Measurements from ENCODE around the gene EFCAB6. TPM values are rescaled to one million over a fixed set of nuclear protein-coding genes. Genes with fewer than 3 reads are reported as not detected.

EFCAB6 gene
- total and polyA plus RNA-seq, 4 donors, result 1.7 to 15.4 (median 7.6) TPM

DNA sequence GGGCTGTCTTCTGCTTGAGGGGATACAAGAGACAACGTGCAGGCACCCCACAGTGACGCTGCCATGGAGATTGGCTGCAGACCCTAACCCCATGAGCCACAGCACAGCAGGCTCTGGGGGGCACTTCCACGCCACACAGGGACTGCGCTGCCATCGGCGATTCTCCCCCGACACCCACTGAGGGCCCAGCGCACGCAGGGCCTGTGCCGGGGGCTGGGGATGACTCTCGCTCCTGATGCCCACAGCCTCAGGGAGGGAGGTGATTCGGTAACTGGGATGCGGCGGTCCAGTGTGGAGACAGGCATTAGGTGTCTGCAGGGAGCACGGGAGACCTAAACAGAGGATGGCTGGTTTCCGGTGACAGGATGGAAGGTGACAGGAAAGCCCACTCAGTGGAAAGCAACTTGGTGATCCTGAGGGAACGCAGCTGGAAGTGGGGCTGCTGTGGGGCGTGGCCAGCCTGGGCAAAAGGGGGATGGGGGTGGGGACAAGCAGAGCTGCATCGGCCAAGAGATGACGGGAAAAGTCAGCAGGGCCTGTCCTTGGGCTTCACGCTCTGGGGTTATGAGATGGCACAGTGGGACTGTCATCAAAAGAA is 37.7 kb downstream of the EFCAB6 start:
- no peak overlapping the region for H3K4me3 ChIP-seq
- H3K36me3 ChIP-seq (ENCODE audit: control insufficient read depth in 4 of 4, insufficient read depth in 4 of 4, low read length in 4 of 4), result peaks cover 0 to 4% (median 0%) of the 10 kb centered on the region in 4 donors
- no peaks in the 10 kb centered on the region for H3K9me3 ChIP-seq (ENCODE audit: control insufficient read depth in 4 of 4, insufficient read depth in 3 of 4, low read length in 3 of 4)
- TF ChIP-seq, protein P1, sequence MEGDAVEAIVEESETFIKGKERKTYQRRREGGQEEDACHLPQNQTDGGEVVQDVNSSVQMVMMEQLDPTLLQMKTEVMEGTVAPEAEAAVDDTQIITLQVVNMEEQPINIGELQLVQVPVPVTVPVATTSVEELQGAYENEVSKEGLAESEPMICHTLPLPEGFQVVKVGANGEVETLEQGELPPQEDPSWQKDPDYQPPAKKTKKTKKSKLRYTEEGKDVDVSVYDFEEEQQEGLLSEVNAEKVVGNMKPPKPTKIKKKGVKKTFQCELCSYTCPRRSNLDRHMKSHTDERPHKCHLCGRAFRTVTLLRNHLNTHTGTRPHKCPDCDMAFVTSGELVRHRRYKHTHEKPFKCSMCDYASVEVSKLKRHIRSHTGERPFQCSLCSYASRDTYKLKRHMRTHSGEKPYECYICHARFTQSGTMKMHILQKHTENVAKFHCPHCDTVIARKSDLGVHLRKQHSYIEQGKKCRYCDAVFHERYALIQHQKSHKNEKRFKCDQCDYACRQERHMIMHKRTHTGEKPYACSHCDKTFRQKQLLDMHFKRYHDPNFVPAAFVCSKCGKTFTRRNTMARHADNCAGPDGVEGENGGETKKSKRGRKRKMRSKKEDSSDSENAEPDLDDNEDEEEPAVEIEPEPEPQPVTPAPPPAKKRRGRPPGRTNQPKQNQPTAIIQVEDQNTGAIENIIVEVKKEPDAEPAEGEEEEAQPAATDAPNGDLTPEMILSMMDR (IDR thresholded peaks at IDR 0.05; ENCODE audit: control extremely low read depth, extremely low read depth), result no peak
- H3K9ac ChIP-seq (ENCODE audit: insufficient read depth in 1 of 2, low read length in 2 of 2), result no peak overlapping the region
- H3K27me3 ChIP-seq (ENCODE audit: control insufficient read depth in 3 of 3, insufficient read depth in 3 of 3, low read length in 2 of 3), result no peaks in the 10 kb centered on the region
- H3K27ac ChIP-seq (ENCODE audit: low read depth in 1 of 2, low read length in 1 of 2), result no peak overlapping the region
- ATAC-seq (ENCODE audit: insufficient read depth, low FRiP score) (no peak), DNase-seq (peak; percentile 84 to 92 (median 87))
- WGBS, 2 donors, result 79 to 82% methylated on average over 21 of the region's 21 CpGs
- H3K4me1 ChIP-seq (ENCODE audit: control insufficient read depth in 5 of 5, insufficient read depth in 5 of 5, low read length in 5 of 5), result peaks cover 0 to 23% (median 4%) of the 10 kb centered on the region in 5 donors

DNA sequence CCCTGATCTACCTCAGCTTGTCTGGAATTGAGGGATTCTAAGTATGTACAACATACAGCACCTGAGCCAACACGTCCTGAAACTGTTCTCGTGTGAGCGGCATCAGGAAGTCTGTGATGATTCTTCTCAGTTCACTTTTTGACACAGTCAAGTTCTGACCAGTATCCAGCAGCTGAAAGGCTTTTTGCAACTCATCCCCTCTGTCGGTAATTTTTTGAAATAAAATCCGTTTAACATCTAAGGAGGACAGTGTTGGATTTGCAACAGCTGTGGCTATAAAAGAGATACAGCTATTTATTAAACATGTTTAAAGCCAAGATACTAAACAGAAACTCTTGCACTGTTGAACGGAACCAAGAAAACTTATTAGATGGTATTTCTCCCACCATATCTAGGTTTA is 39.3 kb downstream of the EFCAB6 start:
- Histone ChIP-seq H3K9me3 (ENCODE audit: control insufficient read depth in 4 of 4, insufficient read depth in 3 of 4, low read length in 3 of 4) (no peaks in the 10 kb centered on the region), H3K9ac (ENCODE audit: insufficient read depth in 1 of 2, low read length in 2 of 2) (no peak overlapping the region), H3K36me3 (ENCODE audit: control insufficient read depth in 4 of 4, insufficient read depth in 4 of 4, low read length in 4 of 4) (peaks cover 0 to 4% (median 0%) of the 10 kb centered on the region in 4 donors), H3K27ac (ENCODE audit: low read depth in 1 of 2, low read length in 1 of 2) (no peak overlapping the region), H3K27me3 (ENCODE audit: control insufficient read depth in 3 of 3, insufficient read depth in 3 of 3, low read length in 2 of 3) (no peaks in the 10 kb centered on the region), H3K4me3 (no peak overlapping the region), H3K4me1 (ENCODE audit: control insufficient read depth in 5 of 5, insufficient read depth in 5 of 5, low read length in 5 of 5) (peaks cover 0 to 23% (median 4%) of the 10 kb centered on the region in 5 donors)
- no peak for ATAC-seq (ENCODE audit: insufficient read depth, low FRiP score)
- peak in 2 of 3 donors; percentile 6 to 57 for DNase-seq
- TF ChIP-seq, protein P1 (IDR thresholded peaks at IDR 0.05; ENCODE audit: control extremely low read depth, extremely low read depth), result no peak
- WGBS, 2 donors, result 84% methylated on average over 6 of the region's 6 CpGs

DNA sequence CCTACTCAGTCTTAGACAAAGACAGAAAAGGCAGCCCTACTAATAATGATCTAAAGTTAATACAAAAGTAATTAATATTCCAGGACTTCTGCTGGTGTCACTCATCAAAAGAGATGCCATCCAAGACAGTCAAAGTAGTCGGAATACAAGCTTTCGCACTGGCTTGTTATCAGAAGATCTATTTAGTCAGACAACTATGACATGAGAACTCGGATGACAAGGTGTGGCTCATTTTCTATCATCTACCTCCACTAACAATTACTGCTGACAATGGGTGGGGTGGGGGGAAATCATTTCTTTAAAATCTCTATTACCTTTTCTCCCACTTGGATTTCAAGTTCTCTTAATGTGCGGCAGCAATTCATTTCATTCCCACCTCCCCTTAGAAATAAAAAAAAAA is 56.7 kb downstream of the EFCAB6 start:
- Histone ChIP-seq H3K27ac (ENCODE audit: low read depth in 1 of 2, low read length in 1 of 2) (no peak overlapping the region), H3K4me1 (ENCODE audit: control insufficient read depth in 5 of 5, insufficient read depth in 5 of 5, low read length in 5 of 5) (no peaks in the 10 kb centered on the region), H3K4me3 (no peak overlapping the region), H3K9me3 (ENCODE audit: control insufficient read depth in 4 of 4, insufficient read depth in 3 of 4, low read length in 3 of 4) (no peaks in the 10 kb centered on the region), H3K9ac (ENCODE audit: insufficient read depth in 1 of 2, low read length in 2 of 2) (no peak overlapping the region), H3K36me3 (ENCODE audit: control insufficient read depth in 4 of 4, insufficient read depth in 4 of 4, low read length in 4 of 4) (no peaks in the 10 kb centered on the region), H3K27me3 (ENCODE audit: control insufficient read depth in 3 of 3, insufficient read depth in 3 of 3, low read length in 2 of 3) (no peaks in the 10 kb centered on the region)
- TF ChIP-seq, protein P1 (IDR thresholded peaks at IDR 0.05; ENCODE audit: control extremely low read depth, extremely low read depth), result no peak
- ATAC-seq (ENCODE audit: insufficient read depth, low FRiP score), result no peak
- no peak for DNase-seq
- 92 to 94% methylated on average over 4 of the region's 4 CpGs for WGBS, 2 donors

DNA sequence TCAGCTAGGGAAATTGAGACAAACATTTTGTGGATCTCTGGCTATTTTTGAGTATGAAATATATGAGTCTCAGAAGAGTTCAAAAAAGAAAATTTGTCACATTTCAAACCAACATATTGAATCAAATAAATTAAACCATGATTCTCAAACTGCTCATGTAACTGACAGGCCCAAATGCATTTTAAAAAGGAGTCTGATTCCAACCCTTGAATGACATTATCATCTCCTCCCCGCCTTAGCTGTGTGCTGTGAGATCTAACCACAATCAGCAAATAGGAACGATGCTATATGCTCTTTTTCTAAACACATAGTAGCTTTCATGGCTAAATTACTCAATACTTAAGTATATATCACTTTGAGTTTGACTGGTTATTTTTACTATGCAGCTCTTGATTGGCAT is 57.1 kb downstream of the EFCAB6 start:
- Histone ChIP-seq H3K9ac (ENCODE audit: insufficient read depth in 1 of 2, low read length in 2 of 2) (no peak overlapping the region), H3K4me3 (no peak overlapping the region), H3K27me3 (ENCODE audit: control insufficient read depth in 3 of 3, insufficient read depth in 3 of 3, low read length in 2 of 3) (no peaks in the 10 kb centered on the region), H3K36me3 (ENCODE audit: control insufficient read depth in 4 of 4, insufficient read depth in 4 of 4, low read length in 4 of 4) (no peaks in the 10 kb centered on the region), H3K27ac (ENCODE audit: low read depth in 1 of 2, low read length in 1 of 2) (no peak overlapping the region), H3K4me1 (ENCODE audit: control insufficient read depth in 5 of 5, insufficient read depth in 5 of 5, low read length in 5 of 5) (no peaks in the 10 kb centered on the region), H3K9me3 (ENCODE audit: control insufficient read depth in 4 of 4, insufficient read depth in 3 of 4, low read length in 3 of 4) (no peaks in the 10 kb centered on the region)
- TF ChIP-seq, protein P1 (IDR thresholded peaks at IDR 0.05; ENCODE audit: control extremely low read depth, extremely low read depth), result no peak
- 84 to 85% methylated on average over 2 of the region's 2 CpGs for WGBS, 2 donors
- DNase-seq (no peak), ATAC-seq (ENCODE audit: insufficient read depth, low FRiP score) (no peak)
